IMR-90 (cell line): ENCODE measurements around the gene UBE2E2. TPM values are rescaled to one million over a fixed set of nuclear protein-coding genes. Genes with fewer than 3 reads are reported as not detected.

Source experiments
- ATAC-seq: fragments of 200-7000 bp; cut with Tn5 transposase; 2 replicates; pipeline ENCODE4 v1.9.1; 2020; ENCODE audit warnings: low read depth, mild to moderate bottlenecking, moderate library complexity
- BruUV-seq: library from RNA; stranded (reverse); fragments of 400-500 nt; replicated peaks from 2 replicates; lab custom pipeline; 2021; lab: Mats Ljungman, UMichigan
- CTCF ChIA-PET: fragments of 300-600 bp; formaldehyde crosslinking; extraction: SDS; loops from one replicate; lab custom pipeline; 2021; ENCODE audit warnings: antibody characterized with exemption; lab: Yijun Ruan, JAX
- POLR2A ChIA-PET: fragments of 300-600 bp; sonication (Branson Sonifier 250); formaldehyde crosslinking; loops from one replicate; lab custom pipeline; 2022; ENCODE audit warnings: antibody characterized with exemption; ENCODE audit not compliant: unreplicated experiment; lab: Charles Lee
- DNase-seq: peaks from one replicate; pipeline ENCODE4 v3.0.0; 2013
- H2AFZ ChIP-seq: replicated peaks from 2 replicates; pipeline ENCODE3; 2013; ENCODE audit warnings: low read length, mild to moderate bottlenecking; ENCODE audit not compliant: poor library complexity
- H2AK5ac ChIP-seq: 2 replicates; pipeline ENCODE4 v1.6.1; 2013; ENCODE audit warnings: low read depth, low read length, inconsistent platforms
- H2AK9ac ChIP-seq: replicated peaks from 2 replicates; pipeline ENCODE3; 2013; ENCODE audit warnings: mild to moderate bottlenecking, low read depth, low read length, moderate library complexity; ENCODE audit not compliant: poor library complexity
- H2BK120ac ChIP-seq: 2 replicates; pipeline ENCODE4 v1.6.1; 2013; ENCODE audit warnings: low read depth, low read length, inconsistent platforms
- H2BK15ac ChIP-seq: 3 replicates; pipeline ENCODE4 v1.6.1; 2013; ENCODE audit warnings: low read depth, low read length, inconsistent platforms
- H2BK20ac ChIP-seq: 2 replicates; pipeline ENCODE4 v1.6.1; 2013; ENCODE audit warnings: low read depth, mild to moderate bottlenecking, inconsistent platforms, low read length, moderate library complexity
- H2BK5ac ChIP-seq: 2 replicates; pipeline ENCODE4 v1.6.1; 2013; ENCODE audit warnings: mild to moderate bottlenecking, low read depth, low read length, inconsistent platforms; ENCODE audit not compliant: poor library complexity, severe bottlenecking
- H3K14ac ChIP-seq: replicated peaks from 2 replicates; pipeline ENCODE4 v1.6.1; 2013; ENCODE audit warnings: low read depth, low read length, inconsistent platforms
- H3K18ac ChIP-seq: 2 replicates; pipeline ENCODE4 v1.6.1; 2013; ENCODE audit warnings: low read depth, low read length, control low read depth
- H3K23ac ChIP-seq: 2 replicates; pipeline ENCODE4 v1.6.1; 2013; ENCODE audit warnings: low read depth, low read length, inconsistent platforms
- H3K27ac ChIP-seq: 2 replicates; pipeline ENCODE4 v1.5.1; 2013; ENCODE audit warnings: mild to moderate bottlenecking, control low read depth, low read length; ENCODE audit not compliant: insufficient read depth
- H3K27me3 ChIP-seq: 2 replicates; pipeline ENCODE4 v1.6.1; 2013; ENCODE audit warnings: low read length; ENCODE audit not compliant: control insufficient read depth, insufficient read depth
- H3K36me3 ChIP-seq: 2 replicates; pipeline ENCODE4 v1.6.1; 2013; ENCODE audit warnings: low read length, mixed read lengths; ENCODE audit not compliant: control insufficient read depth, insufficient read depth
- H3K4ac ChIP-seq: 2 replicates; pipeline ENCODE4 v1.6.1; 2013; ENCODE audit warnings: low read depth, low read length, inconsistent platforms
- H3K4me1 ChIP-seq: 2 replicates; pipeline ENCODE4 v1.6.1; 2013; ENCODE audit warnings: low read length, mixed read lengths; ENCODE audit not compliant: control insufficient read depth, insufficient read depth
- H3K4me2 ChIP-seq: 2 replicates; pipeline ENCODE4 v1.6.1; 2013; ENCODE audit warnings: low read depth, mild to moderate bottlenecking, control low read depth, low read length, moderate library complexity
- H3K4me3 ChIP-seq: 2 replicates; pipeline ENCODE4 v1.5.1; 2013; ENCODE audit warnings: low read depth, mild to moderate bottlenecking, control low read depth, low read length, moderate library complexity; ENCODE audit not compliant: insufficient read depth
- H3K56ac ChIP-seq: 2 replicates; pipeline ENCODE4 v1.6.1; 2013; ENCODE audit warnings: low read length, inconsistent platforms; ENCODE audit not compliant: insufficient read depth; ENCODE audit errors: extremely low read depth
- H3K79me1 ChIP-seq, 2 experiments: 2 replicates each; pipeline ENCODE4 v1.6.1; 2013; ENCODE audit warnings: low read length in 2 of 2, inconsistent platforms in 1 of 2, low read depth in 1 of 2
- H3K9ac ChIP-seq: 2 replicates; pipeline ENCODE4 v1.6.1; 2013; ENCODE audit warnings: low read depth, low read length, control low read depth
- H3K9me1 ChIP-seq: 2 replicates; pipeline ENCODE4 v1.6.1; 2013; ENCODE audit warnings: low read length, inconsistent platforms; ENCODE audit not compliant: insufficient read depth
- H3K9me3 ChIP-seq: 2 replicates; pipeline ENCODE4 v1.6.1; 2013; ENCODE audit warnings: low read length; ENCODE audit not compliant: control insufficient read depth, insufficient read depth
- H4K20me1 ChIP-seq: 2 replicates; pipeline ENCODE4 v1.6.1; 2013; ENCODE audit warnings: low read length, inconsistent platforms; ENCODE audit not compliant: insufficient read depth
- H4K5ac ChIP-seq: 2 replicates; pipeline ENCODE4 v1.6.1; 2013; ENCODE audit warnings: mild to moderate bottlenecking, low read depth, low read length, control low read depth
- H4K8ac ChIP-seq, 2 experiments: 2 replicates each; pipeline ENCODE4 v1.6.1; 2013; ENCODE audit warnings: low read depth in 2 of 2, low read length in 2 of 2, control low read depth in 1 of 2, inconsistent platforms in 1 of 2
- H4K91ac ChIP-seq: 2 replicates; pipeline ENCODE4 v1.6.1; 2013; ENCODE audit warnings: low read depth, low read length, inconsistent platforms; ENCODE audit not compliant: insufficient read depth
- BHLHE40 ChIP-seq: fragments of 150-350 bp; IDR thresholded peaks from 2 replicates; pipeline ENCODE4 v1.6.1; 2016; ENCODE audit warnings: mild to moderate bottlenecking, low read depth, low read length
- CEBPB ChIP-seq: IDR thresholded peaks from 2 replicates; pipeline ENCODE4 v1.6.1; 2012; ENCODE audit warnings: low read depth, low read length, improper control_type of control experiment
- CHD1 ChIP-seq: IDR thresholded peaks from 2 replicates; pipeline ENCODE4 v1.6.1; 2012; ENCODE audit warnings: low read depth, low read length, improper control_type of control experiment
- FOS ChIP-seq: fragments of 150-350 bp; IDR thresholded peaks from 2 replicates; pipeline ENCODE4 v1.6.1; 2016; ENCODE audit warnings: low read depth, low read length
- MAFK ChIP-seq: IDR thresholded peaks from 2 replicates; pipeline ENCODE4 v1.6.1; 2012; ENCODE audit warnings: low read depth, low read length, improper control_type of control experiment
- MAZ ChIP-seq: IDR thresholded peaks from 2 replicates; pipeline ENCODE4 v1.6.1; 2012; ENCODE audit warnings: low read depth, mild to moderate bottlenecking, low read length, improper control_type of control experiment, moderate library complexity, borderline replicate concordance
- NFE2L2 ChIP-seq: fragments of 150-350 bp; IDR thresholded peaks from 2 replicates; pipeline ENCODE4 v1.6.1; 2016; ENCODE audit warnings: low read depth, mild to moderate bottlenecking, low read length
- RFX5 ChIP-seq: IDR thresholded peaks from 2 replicates; pipeline ENCODE4 v1.8.0; 2012; ENCODE audit warnings: low read depth, mild to moderate bottlenecking, low read length, moderate library complexity
- WGBS, 2 experiments: methylation state at CpG; one replicate each; pipeline versions ENCODE4 v1.1.5 to v1.1.7; 2013; ENCODE audit warnings: missing lambda C conversion rate in 2 of 2; ENCODE audit not compliant: insufficient read length in 1 of 2; ENCODE audit errors: extremely low coverage in 2 of 2; 5-methylcytosine and 5-hydroxymethylcytosine counted together
- dilution Hi-C: fragments of 300-500 bp; cut with HindIII; formaldehyde crosslinking; loops from one replicate; pipeline ENCODE4 v1.14.3; 2018; ENCODE audit warnings: low sequenced_read_pairs; ENCODE audit not compliant: unreplicated experiment
- in situ Hi-C: fragments of 300-500 bp; cut with MboI; formaldehyde crosslinking; loops from 3 replicates; pipeline ENCODE4 v1.14.3; 2019; ENCODE audit warnings: low sequenced_read_pairs, inconsistent platforms, mixed read lengths
- intact Hi-C: fragments of 100-400 bp; cut with micrococcal nuclease; formaldehyde crosslinking; loops from 2 replicates; pipeline ENCODE4 v1.10.0; 2022
- polyA plus RNA-seq, 3 experiments: library from polyadenylated mRNA; depleted of rRNA; stranded (reverse); fragments of >200 nt; gene quantifications; 2 replicates each; pipeline ENCODE4 v1.2.3, GENCODE V29; 2012; ENCODE audit warnings: low replicate concordance in 1 of 3
- total RNA-seq: library from RNA; depleted of rRNA; stranded (reverse); fragments of >200 nt; gene quantifications from 2 replicates; pipeline ENCODE4 v1.2.3, GENCODE V29; 2012

Gene UBE2E2
- total and polyA plus RNA-seq, 2 of the 4 experiments (the other 2 are of a cell fraction) = 18.6 to 32.7 TPM

DNA sequence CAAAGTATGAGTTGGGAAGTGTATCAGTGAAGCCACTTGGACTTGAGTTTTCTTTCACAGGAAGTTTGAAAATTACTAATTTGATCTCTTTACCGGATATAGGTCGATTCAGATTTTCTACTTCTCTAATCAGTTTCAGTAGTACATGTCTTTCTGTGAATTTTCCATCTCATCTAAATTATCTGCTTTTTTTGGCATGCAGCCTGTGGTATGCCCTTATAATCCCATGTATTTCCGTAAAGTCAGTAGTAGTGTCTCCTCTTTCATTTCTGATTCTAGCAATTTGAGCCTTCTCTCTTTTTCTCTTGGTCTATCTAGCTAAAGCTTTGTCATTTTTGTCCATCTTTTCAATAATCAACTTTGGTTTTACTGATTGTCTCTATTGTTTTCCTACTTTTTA lies 434.2 kb downstream of the UBE2E2 start:
- DNase-seq (no peak), ATAC-seq (no peak)
- Histone ChIP-seq H3K36me3 (no peaks in the 10 kb centered on the region), H3K23ac (no peak overlapping the region), H3K4ac (no peak overlapping the region), H3K79me1 (no peaks in the 10 kb centered on the region), H2BK20ac (no peak overlapping the region), H4K5ac (no peak overlapping the region), H2BK15ac (no peak overlapping the region), H3K27ac (no peak overlapping the region), H3K9me1 (no peaks in the 10 kb centered on the region; the same call in 1 of the 2 replicates), H3K9ac (no peak overlapping the region), H3K14ac (no peak overlapping the region), H2AK9ac (no peak overlapping the region), H3K27me3 (no peaks in the 10 kb centered on the region), H3K9me3 (no peaks in the 10 kb centered on the region), H4K91ac (no peak overlapping the region), H3K4me2 (no peak overlapping the region), H3K56ac (no peak overlapping the region), H4K20me1 (no peaks in the 10 kb centered on the region), H4K8ac (no peak overlapping the region), H3K4me1 (0 out of 2 replicates have a peak, but pooled peaks cover 1% of the 10 kb centered on the region), H2BK120ac (no peak overlapping the region), H3K18ac (no peak overlapping the region), H2BK5ac (no peak overlapping the region), H3K4me3 (no peak overlapping the region), H2AK5ac (no peak overlapping the region), H2AFZ (no peak overlapping the region)
- WGBS, 2 experiments = 100% methylated on average over 2 of the region's 3 CpGs; no CpG with 5 or more reads in 1 of the 2 experiments
- TF ChIP-seq NFE2L2 = no peak
- TF ChIP-seq MAZ = no peak
- no peak for TF ChIP-seq FOS
- no peak for TF ChIP-seq CEBPB
- no peak for TF ChIP-seq MAFK
- TF ChIP-seq CHD1 = no peak
- TF ChIP-seq BHLHE40 = no peak
- TF ChIP-seq RFX5 = no peak
- no TSS peak for BruUV-seq
- in situ Hi-C loops (no loop called here), dilution Hi-C loops (no loop called here), intact Hi-C loops (no loop called here)
- POLR2A ChIA-PET = no interaction called here
- CTCF ChIA-PET = no interaction called here
